Measurements from ENCODE around the gene PER3.

PER3 gene

DNA sequence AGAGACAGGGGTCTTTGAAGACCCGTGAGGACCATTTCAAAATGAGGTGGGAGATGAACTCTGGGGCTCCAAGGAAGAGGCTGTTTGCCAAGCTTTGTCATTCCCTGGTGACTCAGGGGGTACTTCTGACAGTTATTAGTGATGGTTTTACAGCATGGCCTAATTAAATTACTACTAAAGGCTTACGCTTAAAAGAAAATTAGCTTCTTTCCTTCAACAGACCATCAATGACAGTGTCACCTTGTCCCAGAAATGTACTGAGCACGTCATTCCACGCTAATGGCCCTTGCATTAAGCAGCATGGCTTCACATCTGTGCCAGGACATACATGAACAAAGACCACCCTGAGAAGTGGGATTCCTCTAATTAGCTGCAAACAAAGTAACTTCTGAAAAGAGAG is 73.9 kb downstream of the PER3 start:
- TF ChIP-seq, protein P1, sequence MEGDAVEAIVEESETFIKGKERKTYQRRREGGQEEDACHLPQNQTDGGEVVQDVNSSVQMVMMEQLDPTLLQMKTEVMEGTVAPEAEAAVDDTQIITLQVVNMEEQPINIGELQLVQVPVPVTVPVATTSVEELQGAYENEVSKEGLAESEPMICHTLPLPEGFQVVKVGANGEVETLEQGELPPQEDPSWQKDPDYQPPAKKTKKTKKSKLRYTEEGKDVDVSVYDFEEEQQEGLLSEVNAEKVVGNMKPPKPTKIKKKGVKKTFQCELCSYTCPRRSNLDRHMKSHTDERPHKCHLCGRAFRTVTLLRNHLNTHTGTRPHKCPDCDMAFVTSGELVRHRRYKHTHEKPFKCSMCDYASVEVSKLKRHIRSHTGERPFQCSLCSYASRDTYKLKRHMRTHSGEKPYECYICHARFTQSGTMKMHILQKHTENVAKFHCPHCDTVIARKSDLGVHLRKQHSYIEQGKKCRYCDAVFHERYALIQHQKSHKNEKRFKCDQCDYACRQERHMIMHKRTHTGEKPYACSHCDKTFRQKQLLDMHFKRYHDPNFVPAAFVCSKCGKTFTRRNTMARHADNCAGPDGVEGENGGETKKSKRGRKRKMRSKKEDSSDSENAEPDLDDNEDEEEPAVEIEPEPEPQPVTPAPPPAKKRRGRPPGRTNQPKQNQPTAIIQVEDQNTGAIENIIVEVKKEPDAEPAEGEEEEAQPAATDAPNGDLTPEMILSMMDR (conservative IDR thresholded peaks at IDR 0.05; ENCODE audit: low read length): no peak
- no peak for DNase-seq (ENCODE audit: low read depth)
- no peak overlapping the region for H3K4me3 ChIP-seq (ENCODE audit: low read length)

DNA sequence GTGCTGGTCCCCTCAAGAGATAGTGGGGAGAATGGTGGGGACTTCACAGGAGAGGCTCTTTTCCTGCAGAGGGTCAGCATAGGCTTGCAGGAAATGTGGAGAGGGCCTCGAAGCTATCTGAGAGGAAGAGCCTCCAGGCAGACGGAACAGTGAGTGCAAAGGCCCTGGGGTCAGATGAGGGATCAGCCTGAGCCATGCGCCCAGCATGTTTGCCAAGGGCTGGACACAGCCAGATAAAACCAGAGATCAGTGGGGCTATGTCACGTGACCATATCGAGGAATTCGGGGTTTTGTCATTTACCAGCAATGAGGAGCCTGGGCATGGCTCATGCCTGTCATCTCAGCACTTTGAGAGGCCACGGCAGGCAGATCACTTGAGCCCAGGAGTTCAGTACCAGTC is 75.3 kb downstream of the PER3 start:
- TF ChIP-seq, protein P1 (conservative IDR thresholded peaks at IDR 0.05; ENCODE audit: low read length): no peak
- DNase-seq (ENCODE audit: low read depth): no peak
- no peak overlapping the region for H3K4me3 ChIP-seq (ENCODE audit: low read length)

DNA sequence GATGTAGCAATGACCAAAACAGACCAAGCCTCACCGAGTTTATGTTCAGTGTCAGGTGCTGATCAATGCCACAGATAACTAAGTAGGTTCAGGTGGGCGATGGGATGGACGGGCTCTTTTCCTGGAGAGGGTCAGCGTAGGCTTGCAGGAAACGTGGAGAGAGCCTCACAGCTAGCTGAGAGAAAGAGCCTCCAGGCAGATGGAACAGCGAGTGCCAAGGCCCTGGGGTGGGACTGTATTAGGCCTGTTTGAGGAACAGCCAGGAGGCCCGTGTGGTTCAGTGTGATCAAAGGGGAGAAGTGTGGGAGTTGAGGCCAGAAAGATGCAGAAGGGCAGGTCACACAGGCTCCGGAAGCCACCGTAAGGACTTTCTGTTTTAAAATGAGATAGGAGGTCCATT is 76.0 kb downstream of the PER3 start:
- TF ChIP-seq, protein P1 (conservative IDR thresholded peaks at IDR 0.05; ENCODE audit: low read length): no peak
- no peak for DNase-seq (ENCODE audit: low read depth)
- no peak overlapping the region for H3K4me3 ChIP-seq (ENCODE audit: low read length)

DNA sequence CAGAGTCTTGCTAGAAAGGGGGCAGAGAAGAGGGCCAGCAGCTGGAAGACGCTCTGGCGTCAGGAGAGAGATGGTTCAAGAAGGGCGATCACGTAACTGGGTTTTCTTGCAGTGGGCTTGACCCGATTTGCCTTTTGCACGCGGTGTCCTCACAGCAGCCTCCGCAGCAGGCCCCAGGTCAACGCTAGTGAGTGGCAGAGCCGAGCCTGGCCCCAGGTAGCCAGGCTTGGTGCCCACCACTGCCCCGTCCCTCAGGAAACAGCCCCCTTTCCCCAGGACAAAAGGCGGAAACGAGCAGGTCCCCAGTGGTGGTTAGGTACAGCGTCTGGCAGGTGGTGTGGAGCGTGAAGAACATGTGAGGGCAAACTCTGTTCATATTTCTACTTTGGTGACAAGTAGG is 77.4 kb downstream of the PER3 start:
- no peak overlapping the region for H3K4me3 ChIP-seq (ENCODE audit: low read length)
- no peak for DNase-seq (ENCODE audit: low read depth)
- TF ChIP-seq, protein P1 (conservative IDR thresholded peaks at IDR 0.05; ENCODE audit: low read length): no peak

DNA sequence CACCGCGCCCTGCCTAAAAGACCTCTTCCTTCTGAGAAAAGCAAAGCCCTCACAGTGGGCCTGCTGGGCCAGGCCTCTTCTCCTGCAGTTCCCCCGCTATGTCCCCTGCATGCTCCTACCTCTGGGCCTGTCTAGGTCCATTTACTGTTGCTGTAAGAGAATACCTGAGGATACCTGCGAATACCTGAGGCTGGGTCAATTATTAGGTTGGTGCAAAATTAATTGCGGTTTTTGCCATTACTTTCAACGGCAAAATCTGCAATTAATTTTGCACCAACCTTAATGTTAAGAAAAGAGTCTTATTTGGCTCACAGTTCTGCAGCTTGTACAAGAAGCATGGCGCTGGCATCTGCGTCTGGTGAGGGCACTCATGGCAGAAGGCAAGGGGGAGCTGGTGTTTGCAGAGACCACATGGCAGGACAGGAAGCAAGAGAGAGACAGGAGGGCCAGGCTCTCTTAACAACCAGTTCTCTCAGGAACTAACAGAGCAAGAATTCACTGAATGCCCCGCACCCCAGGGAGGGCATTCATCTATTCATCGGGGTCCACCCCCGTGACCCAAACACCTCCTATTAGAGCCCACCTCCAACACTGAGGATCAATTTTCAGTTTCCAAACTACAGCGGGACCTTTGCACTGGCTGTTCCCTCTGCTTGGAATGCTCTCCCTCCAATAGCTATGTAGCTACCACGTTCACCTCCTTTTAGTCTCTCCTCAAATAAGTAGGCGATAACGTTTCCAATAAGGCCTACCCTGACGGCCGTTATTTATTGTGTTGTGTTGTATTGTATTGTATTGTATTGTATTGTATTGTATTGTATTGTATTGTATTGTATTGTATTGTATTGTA is 78.3 kb downstream of the PER3 start:
- no peak for DNase-seq (ENCODE audit: low read depth)
- H3K4me3 ChIP-seq (ENCODE audit: low read length): no peak overlapping the region
- TF ChIP-seq, protein P1 (conservative IDR thresholded peaks at IDR 0.05; ENCODE audit: low read length): no peak

DNA sequence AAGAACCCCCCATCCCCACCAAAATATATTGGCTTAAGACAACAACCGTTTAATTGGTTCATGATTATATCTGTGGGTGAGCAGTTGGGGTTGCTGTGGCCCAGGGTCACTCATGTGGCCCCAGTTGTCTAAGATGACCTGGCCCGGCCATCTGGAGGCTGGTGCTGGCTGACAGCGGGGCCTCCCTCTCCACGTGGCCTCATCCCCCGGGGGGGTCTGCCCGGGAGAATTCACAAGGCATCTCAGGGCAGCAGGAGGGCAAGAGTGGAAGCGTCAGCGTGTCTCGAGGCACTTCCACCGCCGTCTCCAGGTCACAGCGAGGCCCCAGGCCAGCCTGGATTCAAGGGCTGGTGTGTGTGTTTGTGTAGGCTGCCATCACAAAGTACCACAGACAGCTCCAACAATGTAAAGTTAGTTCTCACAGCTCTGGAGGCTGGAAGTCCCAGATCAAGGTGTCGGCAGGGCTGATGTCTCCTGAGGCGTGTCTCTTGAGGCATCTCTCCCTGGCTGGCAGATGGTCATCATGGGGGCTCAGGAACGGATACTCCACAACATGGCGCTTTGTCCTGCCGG is 79.8 kb downstream of the PER3 start:
- DNase-seq (ENCODE audit: low read depth): no peak
- no peak overlapping the region for H3K4me3 ChIP-seq (ENCODE audit: low read length)

More for the DNA sequence above, 79.8 kb downstream of the PER3 start:
- TF ChIP-seq, protein P1 (conservative IDR thresholded peaks at IDR 0.05; ENCODE audit: low read length): no peak
